Umbilical cord (tissue), 2 donors: ENCODE data around the gene PCGF3. TPM values are rescaled to one million over a fixed set of nuclear protein-coding genes. Genes with fewer than 3 reads are reported as not detected.
"Not testable (repeated sequence)": the region's sequence is repeated elsewhere in the genome, so short reads cannot be mapped to it uniquely, and the experiment has no call there.

Source experiments
- DNase-seq: peaks from one replicate; pipeline ENCODE4 v3.0.0-alpha.2; 2015; ENCODE audit warnings: low spot score
- total RNA-seq: library from RNA; depleted of rRNA; stranded (reverse); fragments of >200 nt; gene quantifications from one replicate; pipeline ENCODE4 v1.2.3, GENCODE V29; 2014; ENCODE audit warnings: low replicate concordance; ENCODE audit not compliant: insufficient read depth

PCGF3 gene
- total RNA-seq, 1 donor from 2014 or later, result 48.4 TPM

- DNase-seq, result no peak
Observed at GRCh38 chr4:703336-704197, 2.1 kb upstream of the PCGF3 start.

- no peak for DNase-seq
Observed at GRCh38 chr4:704198-704891, 1.3 kb upstream of the PCGF3 start.

DNA sequence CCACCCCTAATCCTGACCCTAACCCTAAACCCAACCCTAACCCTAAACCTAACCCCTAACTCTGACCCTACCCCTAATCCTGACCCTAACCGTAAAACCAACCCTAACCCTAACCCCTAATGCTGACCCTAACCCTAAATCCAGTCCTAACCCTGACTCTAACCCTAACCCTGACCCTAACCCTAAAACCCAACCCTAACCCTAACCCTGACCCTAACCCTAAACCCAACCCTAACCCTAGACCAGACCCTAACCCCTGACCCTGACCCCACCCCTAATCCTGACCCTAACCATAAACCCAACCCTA is 708 bp upstream of the PCGF3 start:
- DNase-seq, result no peak

- DNase-seq, result not testable (repeated sequence)
Observed at GRCh38 chr4:706083-706633, 526 bp downstream of the PCGF3 start.

DNA sequence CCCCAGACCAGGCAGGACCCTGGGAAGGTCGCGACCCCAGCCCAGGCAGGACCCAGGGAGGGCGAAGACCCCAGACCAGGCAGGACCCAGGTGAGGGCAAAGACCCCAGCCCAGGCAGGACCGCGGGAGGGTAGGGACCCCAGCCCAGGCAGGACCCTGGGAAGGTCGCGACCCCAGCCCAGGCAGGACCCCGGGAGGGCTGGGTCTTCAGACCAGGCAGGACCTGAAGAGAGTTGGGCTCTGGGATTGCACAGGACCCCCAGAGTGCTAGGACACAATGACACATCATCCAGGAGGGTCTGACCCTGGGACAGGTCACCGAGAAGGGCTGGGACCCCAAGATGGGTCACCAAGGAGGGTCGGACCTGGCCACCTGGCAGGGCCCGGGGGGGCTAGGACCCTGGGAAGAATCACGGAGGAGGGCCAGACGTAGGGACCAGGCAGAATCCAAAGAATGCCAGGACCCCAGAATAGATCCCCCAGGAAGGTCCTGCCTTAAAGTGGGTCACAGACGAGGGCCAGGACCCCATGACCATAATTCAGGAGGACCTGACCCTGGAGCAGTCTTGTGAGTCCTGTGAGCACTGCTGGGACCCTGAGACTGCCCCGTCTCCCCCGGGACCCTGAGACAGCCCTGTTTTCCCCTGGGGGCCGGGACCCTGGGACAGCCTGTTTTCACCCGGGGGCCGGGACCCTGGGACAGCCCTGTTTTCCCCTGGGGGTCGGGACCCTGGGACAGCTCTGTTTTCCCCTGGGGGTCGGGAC is 1.4 kb downstream of the PCGF3 start:
- no peak for DNase-seq

DNA sequence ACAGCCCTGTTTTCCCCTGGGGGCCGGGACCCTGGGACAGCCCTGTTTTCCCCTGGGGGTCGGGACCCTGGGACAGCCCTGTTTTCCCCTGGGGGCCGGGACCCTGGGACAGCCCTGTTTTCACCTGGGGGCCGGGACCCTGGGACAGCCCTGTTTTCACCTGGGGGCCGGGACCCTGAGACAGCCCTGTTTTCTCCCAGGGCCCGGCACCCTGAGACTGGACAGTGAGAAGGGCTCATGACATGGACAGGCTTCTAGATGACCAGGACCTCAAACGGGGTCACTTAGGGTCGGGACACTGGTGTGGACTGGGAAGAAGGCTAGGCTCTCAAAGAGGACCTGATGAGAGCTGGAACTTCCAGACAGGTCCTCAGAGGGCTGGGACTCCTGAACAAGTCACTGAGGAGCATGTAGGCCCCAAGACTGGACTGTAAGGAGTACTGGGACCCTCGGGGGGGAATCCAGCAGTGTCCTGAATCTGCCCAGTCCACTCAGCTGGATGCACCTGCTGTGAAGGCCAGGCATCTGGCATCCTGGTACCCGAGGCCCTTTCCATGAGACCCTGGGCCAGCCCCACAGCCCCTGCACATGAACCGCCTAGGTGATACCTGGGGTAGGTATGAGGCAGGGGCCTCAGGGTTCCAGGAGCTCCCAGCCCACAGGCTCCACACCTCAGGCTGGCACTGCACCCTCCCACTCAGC is 2.4 kb downstream of the PCGF3 start:
- no peak for DNase-seq

- DNase-seq, result no peak
Observed at GRCh38 chr4:708631-708933, 3.0 kb downstream of the PCGF3 start.

- no peak for DNase-seq
Observed at GRCh38 chr4:709348-709747, 3.7 kb downstream of the PCGF3 start.

GRCh38 chr4:710116-710515 is 4.5 kb downstream of the PCGF3 start:
- DNase-seq, result no peak

- DNase-seq, result no peak
Observed at GRCh38 chr4:710916-711315, 5.3 kb downstream of the PCGF3 start.

DNA sequence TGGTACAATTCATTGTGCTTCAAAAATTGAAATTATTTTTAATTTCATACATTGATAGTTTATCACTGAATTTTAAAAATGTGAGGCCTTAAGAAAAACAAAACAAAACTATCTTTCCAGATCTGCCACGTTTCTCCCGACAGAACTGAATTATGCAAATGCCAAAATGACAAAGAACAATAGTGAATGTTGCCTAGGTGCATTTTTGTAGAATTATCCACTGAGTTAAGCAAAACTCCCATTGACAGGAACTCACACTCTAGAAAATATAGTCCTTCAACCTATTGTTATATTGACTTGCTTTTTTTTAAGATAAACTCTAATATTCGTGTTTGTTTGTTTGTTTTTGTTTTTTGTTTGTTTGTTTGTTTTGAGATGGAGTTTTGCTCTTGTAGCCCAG is 6.5 kb downstream of the PCGF3 start:
- no peak for DNase-seq

GRCh38 chr4:712916-713632 is 7.4 kb downstream of the PCGF3 start:
- no peak for DNase-seq

DNA sequence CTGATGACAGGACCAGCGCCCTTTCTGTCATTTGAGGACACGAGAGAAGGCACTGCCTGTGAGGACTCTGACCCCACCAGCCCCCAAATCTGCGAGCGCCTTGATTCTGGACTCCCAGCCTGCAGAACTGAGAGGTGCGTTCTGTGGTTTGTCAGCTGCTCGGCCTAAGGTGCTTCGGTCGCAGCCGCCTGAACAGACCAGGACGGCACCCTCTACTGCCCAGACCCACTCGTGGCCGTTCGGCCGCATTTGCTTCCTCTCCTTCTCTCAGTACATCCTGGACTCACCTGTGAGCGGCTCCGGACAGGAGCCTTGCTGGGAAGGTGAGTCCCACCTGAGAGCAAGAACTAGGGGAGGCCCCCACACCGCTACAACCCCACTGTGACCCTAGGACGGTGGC is 8.5 kb downstream of the PCGF3 start:
- DNase-seq, result no peak

- DNase-seq, result no peak
Observed at GRCh38 chr4:717601-718320, 12.1 kb downstream of the PCGF3 start.

GRCh38 chr4:718460-718859 is 12.8 kb downstream of the PCGF3 start:
- no peak for DNase-seq

DNA sequence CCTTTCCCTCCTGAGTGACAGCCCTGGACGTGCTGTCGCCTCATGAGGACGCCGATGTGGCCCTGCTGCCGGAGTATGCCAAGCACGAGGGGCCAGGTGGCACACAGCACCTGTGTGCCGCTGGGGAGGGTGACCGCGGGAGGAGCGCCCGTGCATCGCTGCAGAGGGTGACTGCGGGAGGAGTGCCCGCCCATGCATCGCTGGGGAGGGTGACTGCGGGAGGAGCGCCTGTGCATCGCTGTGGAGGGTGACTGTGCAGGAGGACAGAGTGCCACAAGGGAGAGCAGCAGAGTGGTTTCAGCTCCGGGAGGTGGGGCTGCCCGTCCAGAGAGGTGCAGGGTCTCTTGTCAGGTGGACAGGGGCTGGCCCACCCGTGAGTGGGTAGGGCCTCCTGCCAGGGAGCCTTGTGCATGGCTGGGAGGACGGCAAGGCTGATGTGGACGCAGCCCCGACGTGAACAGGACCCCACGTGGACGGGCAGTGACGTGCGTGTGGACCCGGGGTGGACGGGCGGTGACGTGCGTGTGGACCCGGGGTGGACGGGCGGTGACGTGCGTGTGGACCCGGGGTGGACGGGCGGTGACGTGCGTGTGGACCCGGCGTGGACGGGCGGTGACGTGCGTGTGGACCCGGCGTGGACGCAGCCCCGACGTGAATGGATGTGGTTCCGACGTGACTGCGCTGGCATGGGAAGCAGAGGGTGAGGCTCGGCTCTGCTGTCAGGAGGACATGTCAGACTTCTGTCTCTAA is 14.7 kb downstream of the PCGF3 start:
- no peak for DNase-seq

DNA sequence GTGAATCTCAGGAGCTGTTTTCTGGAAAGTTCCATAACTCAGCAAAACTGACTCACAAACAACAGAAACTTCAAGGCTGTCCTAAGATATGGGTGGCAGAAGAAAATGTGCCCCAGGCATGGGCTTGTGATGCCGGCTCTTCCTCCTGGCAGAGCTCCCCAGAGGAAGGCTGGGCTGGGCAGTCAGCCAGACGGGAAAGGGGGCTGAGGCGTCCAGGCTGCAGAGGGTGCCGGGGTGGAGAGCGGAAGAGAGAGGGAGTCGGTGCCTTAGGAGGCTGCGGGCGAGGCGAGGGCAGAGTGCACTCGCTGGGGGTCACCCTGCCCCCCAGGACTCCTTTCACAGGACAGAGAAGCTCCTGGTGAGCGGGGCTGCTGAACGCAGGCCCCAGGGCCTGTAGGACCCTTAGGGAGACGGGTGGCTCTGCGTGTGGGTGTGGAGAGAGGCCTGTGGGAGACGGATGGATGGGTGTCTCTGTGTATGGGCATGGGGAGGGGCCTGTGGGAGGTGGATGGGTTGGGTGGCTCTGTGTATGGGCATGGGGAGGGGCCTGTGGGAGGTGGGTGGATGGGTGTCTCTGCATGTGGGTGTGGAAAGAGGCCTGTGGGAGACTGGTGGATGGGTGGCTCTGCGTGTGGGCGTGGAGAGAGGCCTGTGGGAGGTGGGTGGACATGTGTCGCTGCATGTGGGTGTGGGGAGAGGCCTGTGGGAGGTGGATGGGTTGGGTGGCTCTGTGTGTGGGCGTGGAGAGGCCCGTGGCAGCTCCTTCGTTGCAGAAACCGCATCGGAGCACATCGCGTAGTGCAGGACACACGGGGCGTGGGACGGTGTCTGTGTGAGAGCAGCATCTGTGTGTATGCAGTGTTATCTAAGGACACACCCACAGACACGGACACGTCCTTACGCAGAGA is 15.9 kb downstream of the PCGF3 start:
- DNase-seq, result peak; percentile 44

DNA sequence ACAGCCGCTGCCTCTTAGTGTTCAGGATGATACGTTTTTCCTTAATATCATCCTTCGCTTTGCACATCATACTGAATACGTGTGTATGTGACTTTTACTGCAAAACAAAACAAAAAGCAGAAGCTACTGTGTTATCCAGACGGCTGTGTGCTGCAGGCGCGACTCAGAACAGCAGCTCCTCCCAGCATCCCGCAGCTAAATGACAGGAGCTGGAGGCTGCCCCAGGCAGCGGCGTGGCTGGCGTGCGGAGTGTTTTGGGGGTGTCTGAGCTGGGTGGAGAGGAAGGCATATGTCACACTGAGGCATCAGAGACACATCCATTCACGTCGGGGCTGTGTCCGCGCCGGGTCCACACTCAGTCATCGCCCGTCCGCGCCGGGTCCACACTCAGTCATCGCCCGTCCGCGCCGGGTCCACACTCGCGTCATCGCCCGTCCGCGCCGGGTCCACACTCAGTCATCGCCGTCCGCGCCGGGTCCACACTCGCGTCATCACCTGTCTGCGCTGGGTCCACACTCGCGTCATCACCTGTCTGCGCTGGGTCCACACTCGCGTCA is 16.6 kb downstream of the PCGF3 start:
- no peak for DNase-seq
